ENCODE results near the gene ZFHX3. TPM values are rescaled to one million over a fixed set of nuclear protein-coding genes. Genes with fewer than 3 reads are reported as not detected.

ZFHX3 gene
- total RNA-seq, 2 experiments from 2014 or later, result 0.63 to 0.64 TPM

GRCh38 chr16:72752004-72752695 is 295.8 kb downstream of the ZFHX3 start:
- H3K27ac ChIP-seq (ENCODE audit: low read depth in 1 of 2, low read length in 2 of 2), result no peak overlapping the region
- no peak overlapping the region for H3K27ac Mint-ChIP-seq
- ChIA-PET POLR2A (no interaction called here), CTCF (no interaction called here)
- no peak overlapping the region for H3K4me3 ChIP-seq (ENCODE audit: low read length)
- no peaks in the 10 kb centered on the region for H3K4me1 ChIP-seq (ENCODE audit: insufficient read depth, low read length)
- H3K27me3 ChIP-seq (ENCODE audit: control insufficient read depth in 1 of 2, insufficient read depth in 2 of 2, low read length in 2 of 2), result no peaks in the 10 kb centered on the region
- H3K4me1 Mint-ChIP-seq (ENCODE audit: low read depth), result no peaks in the 10 kb centered on the region
- no peaks in the 10 kb centered on the region for H3K36me3 ChIP-seq (ENCODE audit: insufficient read depth, low read length)
- H3K27me3 Mint-ChIP-seq, result no peaks in the 10 kb centered on the region
- no peak for DNase-seq
- H3K36me3 Mint-ChIP-seq (ENCODE audit: low read depth), result no peaks in the 10 kb centered on the region
- H3K9me3 ChIP-seq (ENCODE audit: control insufficient read depth in 1 of 2, insufficient read depth in 1 of 2, low read length in 2 of 2), result no peaks in the 10 kb centered on the region
- no peak for TF ChIP-seq CTCF (IDR thresholded peaks at IDR 0.05)
- intact Hi-C loops (cut with DNase I, micrococcal nuclease), result no loop called here
- no peak for ATAC-seq (ENCODE audit: poor library complexity)
- H3K9me3 Mint-ChIP-seq, result no peaks in the 10 kb centered on the region
- no peak overlapping the region for H3K4me3 Mint-ChIP-seq

GRCh38 chr16:72751076-72751475 is 296.9 kb downstream of the ZFHX3 start:
- Mint-ChIP-seq H3K36me3 (ENCODE audit: low read depth) (no peaks in the 10 kb centered on the region), H3K27me3 (no peaks in the 10 kb centered on the region), H3K27ac (no peak overlapping the region), H3K4me3 (no peak overlapping the region), H3K4me1 (ENCODE audit: low read depth) (no peaks in the 10 kb centered on the region), H3K9me3 (no peaks in the 10 kb centered on the region)
- intact Hi-C loops (cut with DNase I, micrococcal nuclease), result no loop called here
- ChIA-PET CTCF (no interaction called here), POLR2A (no interaction called here)
- no peaks in the 10 kb centered on the region for H3K27me3 ChIP-seq (ENCODE audit: control insufficient read depth in 1 of 2, insufficient read depth in 2 of 2, low read length in 2 of 2)
- DNase-seq, result no peak
- no peak for TF ChIP-seq CTCF (IDR thresholded peaks at IDR 0.05)
- no peak overlapping the region for H3K4me3 ChIP-seq (ENCODE audit: low read length)
- no peaks in the 10 kb centered on the region for H3K9me3 ChIP-seq (ENCODE audit: control insufficient read depth in 1 of 2, insufficient read depth in 1 of 2, low read length in 2 of 2)
- no peaks in the 10 kb centered on the region for H3K36me3 ChIP-seq (ENCODE audit: insufficient read depth, low read length)
- no peaks in the 10 kb centered on the region for H3K4me1 ChIP-seq (ENCODE audit: insufficient read depth, low read length)
- no peak overlapping the region for H3K27ac ChIP-seq (ENCODE audit: low read depth in 1 of 2, low read length in 2 of 2)
- no peak for ATAC-seq (ENCODE audit: poor library complexity)

GRCh38 chr16:72749091-72749490 is 298.8 kb downstream of the ZFHX3 start:
- Histone ChIP-seq H3K9me3 (ENCODE audit: control insufficient read depth in 1 of 2, insufficient read depth in 1 of 2, low read length in 2 of 2) (no peaks in the 10 kb centered on the region), H3K36me3 (ENCODE audit: insufficient read depth, low read length) (no peaks in the 10 kb centered on the region), H3K4me3 (ENCODE audit: low read length) (no peak overlapping the region), H3K27me3 (ENCODE audit: control insufficient read depth in 1 of 2, insufficient read depth in 2 of 2, low read length in 2 of 2) (no peaks in the 10 kb centered on the region), H3K27ac (ENCODE audit: low read depth in 1 of 2, low read length in 2 of 2) (no peak overlapping the region), H3K4me1 (ENCODE audit: insufficient read depth, low read length) (no peaks in the 10 kb centered on the region)
- TF ChIP-seq CTCF (IDR thresholded peaks at IDR 0.05), result no peak
- Mint-ChIP-seq H3K4me3 (no peak overlapping the region), H3K27ac (no peak overlapping the region), H3K4me1 (ENCODE audit: low read depth) (no peaks in the 10 kb centered on the region), H3K27me3 (no peaks in the 10 kb centered on the region), H3K36me3 (ENCODE audit: low read depth) (no peaks in the 10 kb centered on the region), H3K9me3 (no peaks in the 10 kb centered on the region)
- DNase-seq (no peak), ATAC-seq (ENCODE audit: poor library complexity) (no peak)
- intact Hi-C loops (cut with DNase I, micrococcal nuclease), result no loop called here
- ChIA-PET POLR2A (no interaction called here), CTCF (no interaction called here)

All from CD4-positive, alpha-beta T cell (primary cell).